ENCODE data around the gene MEGF6.

MEGF6 gene

DNA sequence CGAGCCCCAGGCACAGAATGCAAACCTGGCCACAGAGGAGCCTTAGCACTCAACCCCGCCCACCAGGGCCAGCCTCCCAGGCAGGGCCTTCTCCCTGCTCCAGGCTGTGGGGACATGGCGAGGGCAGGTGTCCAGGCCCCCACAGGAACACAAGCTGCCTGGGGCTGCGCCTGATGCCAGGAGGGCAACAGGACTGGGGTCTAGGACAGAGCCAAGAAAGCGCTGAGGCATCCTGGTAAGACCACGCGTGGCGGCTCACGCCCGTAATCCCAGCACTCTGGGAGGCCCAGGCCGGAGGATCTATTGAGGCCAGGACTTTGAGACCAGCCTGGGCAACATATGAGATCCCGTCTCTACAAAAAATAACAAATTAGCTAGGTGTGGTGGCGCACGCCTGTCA lies 59.1 kb downstream of the MEGF6 start:
- no peak for DNase-seq

DNA sequence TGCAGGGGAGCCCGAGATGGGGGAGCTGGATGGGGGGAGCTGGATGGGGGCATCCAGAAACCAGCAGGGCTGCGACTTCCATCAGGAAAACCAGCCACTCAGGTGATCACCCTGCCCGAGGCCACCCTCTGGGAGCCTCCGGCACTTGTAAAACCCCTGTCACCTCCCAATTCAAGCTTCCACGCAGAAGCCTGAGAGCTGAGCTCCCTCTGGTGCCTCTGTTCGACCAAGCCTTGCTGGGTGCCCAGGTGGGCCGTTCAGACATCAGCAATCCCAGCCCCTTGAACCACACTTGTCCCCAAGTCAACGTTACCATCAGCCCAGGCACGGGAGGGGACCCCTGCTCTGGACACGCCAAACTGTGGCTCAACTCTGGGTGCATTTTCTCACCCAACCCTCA lies 59.6 kb downstream of the MEGF6 start:
- DNase-seq: no peak

DNA sequence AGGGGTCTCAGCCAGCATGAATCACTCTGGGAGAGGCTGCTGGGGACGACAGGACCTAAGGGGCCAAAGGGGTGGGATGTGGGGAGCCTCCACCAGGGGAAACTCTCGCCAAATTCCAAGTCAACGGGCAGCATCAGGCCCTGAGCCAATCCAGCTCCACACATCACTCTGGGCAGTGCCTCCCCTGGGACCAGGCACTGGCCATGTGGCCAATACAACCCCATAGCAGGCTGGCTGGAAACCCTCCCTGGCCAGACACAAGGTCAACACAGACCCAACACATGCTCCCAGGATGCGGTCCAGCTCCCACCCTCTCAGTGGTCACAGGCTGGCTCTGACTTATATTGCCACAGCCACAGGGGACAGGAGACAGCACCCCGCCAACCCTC lies 60.0 kb downstream of the MEGF6 start:
- DNase-seq: no peak

GRCh38 chr1:3550511-3551289 lies 60.6 kb downstream of the MEGF6 start:
- no peak for DNase-seq

GRCh38 chr1:3548895-3549294 lies 62.4 kb downstream of the MEGF6 start:
- DNase-seq: no peak

- DNase-seq: no peak
These were observed 63.0 kb downstream of the MEGF6 start for GRCh38 chr1:3548156-3548893.

DNA sequence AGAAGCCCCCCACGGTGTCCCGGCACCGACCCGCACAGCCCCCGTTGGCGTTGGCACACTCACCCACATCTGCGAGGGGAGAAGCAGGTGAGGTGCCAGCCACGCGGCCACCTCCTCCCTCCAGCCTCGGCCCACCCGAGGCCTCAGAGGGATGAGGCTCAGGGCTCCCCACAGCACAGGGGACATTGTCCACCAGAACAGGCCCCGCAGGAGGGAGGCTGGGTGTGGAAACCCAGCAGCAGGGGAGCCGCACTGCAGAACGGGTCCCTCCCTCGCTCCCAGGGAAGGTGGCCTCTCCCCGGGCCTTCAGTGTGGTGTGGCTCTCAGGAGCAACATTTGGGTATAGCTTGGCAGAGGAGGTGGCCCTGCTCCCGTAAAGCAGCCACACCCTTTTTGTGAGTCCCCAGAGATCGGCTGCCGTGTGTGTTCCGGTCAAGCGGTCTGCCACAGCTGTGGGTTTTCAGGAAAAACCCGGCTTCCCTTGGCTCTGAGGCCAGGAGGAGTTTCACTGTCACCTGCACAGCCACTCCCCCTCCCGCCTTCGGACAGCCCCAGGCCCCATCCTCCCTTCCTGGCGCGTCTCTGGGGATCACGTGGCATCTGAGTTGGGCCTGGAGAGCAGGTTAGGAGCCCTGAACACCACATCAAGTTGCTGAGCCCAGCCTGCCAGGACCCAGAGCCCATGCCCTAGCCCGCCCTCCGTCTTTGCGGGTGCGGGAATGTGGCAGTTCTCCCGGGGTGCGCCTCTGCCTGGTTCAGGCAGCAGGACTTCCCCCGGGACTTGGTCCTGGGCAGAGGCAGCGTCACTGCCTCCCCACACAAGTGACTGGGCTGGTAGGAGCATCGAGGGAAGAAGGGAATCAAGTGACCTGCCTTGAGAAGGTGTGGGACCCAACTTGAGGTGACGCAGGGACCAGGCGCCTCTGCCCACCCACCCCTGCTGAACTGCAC lies 64.0 kb downstream of the MEGF6 start:
- DNase-seq: no peak

- DNase-seq: no peak
These were observed 65.3 kb downstream of the MEGF6 start for GRCh38 chr1:3546048-3546384.

DNA sequence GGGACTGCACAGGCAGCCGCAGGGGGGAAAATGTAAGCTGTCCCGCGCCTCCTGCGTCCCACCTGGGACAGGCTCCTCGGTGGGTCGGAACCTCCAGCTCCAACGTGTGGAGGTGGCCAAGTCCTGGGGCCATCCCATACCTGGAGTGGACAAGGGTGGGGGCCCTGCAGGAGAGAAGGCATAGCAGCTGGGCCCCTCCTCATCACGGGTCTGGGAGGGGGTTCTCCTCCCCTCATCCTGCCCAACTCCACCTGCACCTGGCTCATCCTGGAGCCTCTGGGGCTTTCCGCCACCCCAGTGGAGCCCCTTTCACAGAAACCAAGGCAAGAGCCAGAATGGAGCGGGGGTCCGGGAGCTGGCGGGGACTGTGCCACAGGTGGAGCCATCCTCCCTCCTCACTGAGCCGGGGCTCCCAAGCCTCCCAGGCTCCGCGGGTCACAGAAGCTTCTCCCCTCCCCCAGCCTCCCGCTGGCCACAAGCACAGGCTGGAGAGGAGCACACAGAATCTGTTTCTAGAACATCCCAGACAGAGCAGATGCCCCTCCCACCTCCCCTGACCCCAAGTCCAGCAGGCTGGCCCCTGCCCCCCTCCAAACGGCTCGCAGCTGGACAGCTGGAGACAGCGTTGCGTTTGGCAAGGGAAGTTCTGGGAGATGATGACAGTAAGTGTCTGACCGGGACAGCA lies 65.8 kb downstream of the MEGF6 start:
- no peak for DNase-seq

DNA sequence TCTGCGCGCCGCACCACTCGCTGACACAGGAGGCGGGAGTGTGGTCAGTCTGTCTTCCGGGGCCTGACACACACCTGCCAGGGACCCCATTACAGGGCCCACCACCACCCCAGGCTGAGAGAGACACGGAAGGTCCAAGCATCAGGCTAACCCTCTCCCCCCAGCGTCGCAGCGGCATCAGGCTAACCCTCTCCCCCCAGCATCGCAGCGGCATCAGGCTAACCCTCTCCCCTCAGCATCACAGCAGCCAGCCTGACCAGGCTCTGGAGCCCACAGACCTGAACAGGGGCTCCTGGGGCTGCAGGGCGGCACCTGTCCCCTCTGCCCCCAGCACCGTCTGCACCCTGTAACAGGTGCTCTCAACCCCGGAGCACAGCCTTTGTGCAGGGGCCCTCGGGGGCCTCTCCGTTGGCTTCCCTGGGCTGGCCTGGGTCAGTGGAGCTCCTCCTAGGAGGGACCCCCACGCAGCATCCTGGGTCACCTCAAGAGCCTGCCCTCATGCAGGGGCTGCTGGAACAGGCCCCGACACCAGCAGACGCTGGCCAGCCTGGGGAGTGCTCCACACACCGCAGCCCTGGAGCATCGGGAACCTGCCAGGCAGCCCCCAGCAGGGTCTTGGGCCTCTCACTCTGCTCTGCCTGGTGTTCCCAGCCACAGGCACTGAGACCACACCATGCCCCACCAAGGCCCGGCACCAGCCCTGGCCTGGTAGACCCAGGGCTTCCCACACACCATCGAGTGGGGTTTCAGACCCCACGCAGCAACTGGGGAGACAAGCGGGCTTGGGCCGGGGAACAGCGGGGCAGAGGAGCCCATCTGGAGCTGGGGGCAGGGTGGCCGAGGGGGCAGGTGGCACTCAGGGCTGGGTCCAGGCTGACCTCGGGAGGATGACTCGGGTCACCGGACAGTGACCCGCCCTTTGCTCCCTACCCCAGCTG lies 67.0 kb downstream of the MEGF6 start:
- no peak for DNase-seq

DNA sequence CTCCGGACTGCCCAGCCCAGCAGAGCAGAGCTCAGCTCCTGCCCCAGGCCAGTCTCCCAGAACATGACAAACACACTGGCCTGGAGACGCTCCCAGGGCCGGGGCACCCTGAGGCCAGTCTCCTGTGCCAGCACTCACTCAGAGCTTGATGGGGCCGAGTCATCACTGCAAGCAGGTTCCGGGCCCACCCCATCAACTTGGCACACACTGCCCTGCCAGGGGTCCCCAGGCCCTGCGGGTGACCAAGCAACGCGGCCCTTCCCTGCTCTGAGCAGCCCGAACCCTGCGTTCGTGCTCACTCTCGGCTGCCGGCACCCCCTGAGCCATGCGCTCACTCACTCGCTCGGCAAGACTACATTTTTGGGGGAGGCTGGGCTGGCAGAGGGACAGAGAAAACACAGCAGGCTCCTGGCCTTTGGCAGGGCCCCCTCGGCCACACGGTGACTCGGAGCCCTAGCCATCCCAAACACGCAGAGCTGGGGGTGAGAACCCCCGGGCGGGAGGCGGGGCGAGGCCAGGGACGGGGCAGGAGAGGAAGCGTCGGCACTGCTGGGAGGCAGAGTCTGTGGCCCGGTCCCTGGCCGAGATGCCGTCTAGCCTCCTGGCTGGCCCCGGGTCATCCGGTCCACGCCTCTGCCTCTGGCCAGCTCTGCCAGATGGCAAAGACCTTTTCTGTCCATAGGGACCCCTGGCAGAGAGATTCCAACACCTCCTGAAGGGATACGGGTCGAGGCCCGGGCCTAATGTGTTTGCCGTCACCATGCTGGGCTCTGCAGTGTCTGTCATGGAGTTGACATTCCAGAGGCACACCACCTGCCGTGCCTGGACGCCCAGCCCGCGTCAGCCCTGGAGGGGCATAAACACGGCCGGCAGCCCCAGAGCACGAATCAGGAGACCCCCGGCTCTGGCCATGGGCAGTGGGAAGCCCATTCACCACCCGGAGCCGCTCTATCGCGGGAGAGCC lies 68.0 kb downstream of the MEGF6 start:
- DNase-seq: no peak

DNA sequence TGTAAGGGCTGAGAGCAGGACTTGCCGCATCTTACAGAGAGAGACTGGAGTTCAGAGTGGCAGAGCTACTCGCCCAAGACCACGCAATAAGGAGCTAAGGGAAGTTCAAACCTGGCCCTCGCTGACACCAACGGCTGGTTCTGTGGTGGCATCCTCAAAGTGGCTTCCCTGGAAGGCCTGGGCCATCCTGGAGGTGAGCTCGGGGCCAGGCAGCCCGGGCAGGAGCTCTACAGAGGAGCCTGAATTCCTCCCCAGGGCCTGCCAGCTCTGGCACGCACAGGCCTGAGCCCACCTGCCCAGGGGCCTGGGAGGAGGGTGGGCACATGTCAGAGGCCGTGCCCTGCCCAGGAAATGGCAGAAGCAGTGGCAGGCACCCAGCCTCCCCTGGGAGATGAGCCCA lies 68.6 kb downstream of the MEGF6 start:
- no peak for DNase-seq

- no peak for DNase-seq
These were observed 69.4 kb downstream of the MEGF6 start for GRCh38 chr1:3541936-3542335.

DNA sequence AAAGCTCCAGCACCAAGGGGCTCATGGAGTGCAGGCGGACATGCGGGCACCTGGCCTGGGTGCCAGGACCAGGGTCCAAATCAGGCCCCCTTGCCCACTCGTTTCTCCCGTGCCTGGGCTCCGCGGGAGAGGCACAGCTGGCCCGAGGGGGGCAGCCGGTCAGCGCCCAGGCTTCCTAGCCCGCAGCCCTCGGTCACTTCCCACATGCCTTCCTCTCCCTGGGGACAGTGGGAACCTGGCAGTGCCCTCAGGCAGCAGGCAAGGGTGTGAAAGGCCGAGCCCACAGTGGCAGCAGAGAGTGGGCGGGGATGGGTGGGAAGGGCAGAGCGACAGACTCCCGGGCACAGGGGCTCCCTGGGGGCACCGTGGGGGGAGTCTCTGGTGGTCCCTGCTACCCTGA lies 69.8 kb downstream of the MEGF6 start:
- no peak for DNase-seq

GRCh38 chr1:3540876-3541275 lies 70.4 kb downstream of the MEGF6 start:
- DNase-seq: no peak

- peak; percentile 42 for DNase-seq
These were observed 71.4 kb downstream of the MEGF6 start for GRCh38 chr1:3539707-3540425.

- DNase-seq: no peak
These were observed 73.9 kb downstream of the MEGF6 start for GRCh38 chr1:3537359-3537758.

- no peak for DNase-seq
These were observed 74.7 kb downstream of the MEGF6 start for GRCh38 chr1:3536420-3537195.

GRCh38 chr1:3535732-3536131 lies 75.6 kb downstream of the MEGF6 start:
- no peak for DNase-seq
